Diencephalon (tissue), 1 donor: ENCODE results near the gene ACOX3. TPM values are rescaled to one million over a fixed set of nuclear protein-coding genes. Genes with fewer than 3 reads are reported as not detected.

Source experiments
- small RNA-seq: library from RNA; depleted of rRNA; stranded (forward); fragments of <200 nt; gene quantifications from one replicate; pipeline ENCODE3, GENCODE V24; 2014
- total RNA-seq: library from RNA; depleted of rRNA; stranded (reverse); fragments of >200 nt; gene quantifications from one replicate; pipeline ENCODE4 v1.2.3, GENCODE V29; 2014

Gene ACOX3
- 34.4 TPM for total RNA-seq

DNA sequence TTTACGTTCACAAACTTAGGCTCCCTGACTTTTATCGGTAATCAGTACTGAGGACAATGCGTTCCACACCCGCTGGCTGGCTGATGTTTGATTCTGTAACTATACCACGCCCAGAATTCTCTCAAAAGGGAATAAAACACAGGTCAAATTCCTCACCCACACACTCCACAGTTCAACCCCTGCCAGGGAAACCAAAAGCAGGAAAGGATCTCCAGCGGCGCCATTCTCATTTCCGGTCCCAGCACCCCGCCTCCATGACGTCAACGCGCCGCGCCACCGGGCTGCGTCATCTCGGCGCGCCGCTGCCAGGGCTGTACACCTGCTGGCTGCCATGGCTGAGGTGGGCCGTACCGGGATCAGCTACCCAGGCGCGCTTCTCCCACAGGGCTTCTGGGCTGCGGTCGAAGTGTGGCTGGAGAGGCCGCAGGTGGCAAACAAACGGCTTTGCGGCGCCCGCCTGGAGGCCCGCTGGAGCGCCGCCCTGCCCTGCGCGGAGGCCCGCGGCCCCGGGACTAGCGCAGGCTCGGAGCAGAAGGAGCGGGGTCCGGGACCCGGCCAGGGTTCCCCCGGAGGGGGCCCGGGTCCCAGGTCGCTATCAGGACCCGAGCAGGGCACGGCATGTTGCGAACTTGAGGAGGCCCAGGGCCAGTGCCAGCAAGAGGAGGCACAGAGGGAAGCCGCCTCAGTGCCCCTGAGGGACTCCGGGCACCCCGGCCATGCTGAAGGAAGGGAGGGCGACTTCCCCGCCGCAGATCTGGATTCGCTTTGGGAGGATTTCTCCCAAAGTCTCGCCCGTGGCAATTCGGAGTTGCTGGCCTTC lies at the start of gene ACOX3, which contains the start of gene TRMT44:
Gene ACOX3 (minus strand): TSS at position 232 of the 820 bp plus-strand sequence. CDS start 24,202 bp downstream, outside the sequence.
Gene TRMT44 (plus strand): TSS at position 286 of the 820 bp plus-strand sequence. CDS start 46 bp downstream, at position 332.

Small RNA genes within 50 kb of the gene (small RNA-seq; reads per million reads assigned to genes)
- 0.21 reads per million for gene RNA5SP152

Other genes starting within 250 kb of the ACOX3 start
- gene SH3TC1, start 241.4 kb downstream of the ACOX3 start, total RNA-seq: 2.3 TPM
- 2.8 TPM for gene HTRA3, start 171.0 kb downstream of the ACOX3 start, total RNA-seq
- 17.1 TPM for gene TRMT44, start 54 bp upstream of the ACOX3 start, total RNA-seq
- 0.23 TPM for gene GPR78, start 139.7 kb upstream of the ACOX3 start, total RNA-seq
- gene CPZ, start 152.0 kb upstream of the ACOX3 start, total RNA-seq: 1.4 TPM